MCF 10A (cell line): Measurements from ENCODE around the gene TMEM150B. TPM values are rescaled to one million over a fixed set of nuclear protein-coding genes. Genes with fewer than 3 reads are reported as not detected.

Experiments used
- BruUV-seq: library from RNA; stranded (reverse); fragments of 400-500 nt; replicated peaks from 2 replicates; lab custom pipeline; 2021; lab: Mats Ljungman, UMichigan
- CTCF ChIA-PET: fragments of 300-600 bp; sonication (Branson Sonifier 250); formaldehyde crosslinking; extraction: SDS; loops from one replicate; lab custom pipeline; 2021; ENCODE audit warnings: antibody characterized with exemption, inconsistent platforms; lab: Yijun Ruan, JAX
- POLR2A ChIA-PET: fragments of 300-600, 350-650 bp; sonication (Branson Sonifier 250); formaldehyde crosslinking; extraction: SDS; loops from one replicate; lab custom pipeline; 2020; ENCODE audit warnings: antibody characterized with exemption, inconsistent platforms; lab: Yijun Ruan, JAX
- DNase-seq: peaks from one replicate; pipeline ENCODE4 v3.0.0-alpha.2; 2018; ENCODE audit not compliant: unreplicated experiment
- H3K27ac Mint-ChIP-seq: one replicate; pipeline ENCODE4 v1.8.0; 2022; ENCODE audit warnings: mild to moderate bottlenecking, low read depth, mixed read lengths; ENCODE audit not compliant: unreplicated experiment
- H3K27me3 Mint-ChIP-seq: one replicate; pipeline ENCODE4 v1.8.0; 2022; ENCODE audit warnings: mixed read lengths; ENCODE audit not compliant: insufficient read depth, unreplicated experiment
- H3K36me3 Mint-ChIP-seq: one replicate; pipeline ENCODE4 v1.8.0; 2022; ENCODE audit warnings: mild to moderate bottlenecking, moderate library complexity, mixed read lengths; ENCODE audit not compliant: insufficient read depth, unreplicated experiment
- H3K4me1 Mint-ChIP-seq: one replicate; pipeline ENCODE4 v1.8.0; 2022; ENCODE audit warnings: mixed read lengths; ENCODE audit not compliant: insufficient read depth, unreplicated experiment
- H3K4me3 Mint-ChIP-seq: one replicate; pipeline ENCODE4 v1.8.0; 2022; ENCODE audit warnings: mild to moderate bottlenecking, moderate library complexity, mixed read lengths; ENCODE audit not compliant: unreplicated experiment
- H3K9me3 Mint-ChIP-seq: one replicate; pipeline ENCODE4 v1.8.0; 2022; ENCODE audit warnings: mixed read lengths; ENCODE audit not compliant: unreplicated experiment
- intact Hi-C: fragments of 100-400 bp; cut with micrococcal nuclease; formaldehyde crosslinking; loops from 2 replicates; pipeline ENCODE4 v1.14.1; 2022
- total RNA-seq: library from RNA; stranded (reverse); gene quantifications from 2 replicates; pipeline ENCODE4 v1.2.3, GENCODE V29; 2022
- TF ChIP-seq, protein P1 (sequence below): fragments of 200-600 bp; IDR thresholded peaks from one replicate; pipeline ENCODE4 v1.8.0; 2022; ENCODE audit warnings: antibody characterized with exemption, mild to moderate bottlenecking; ENCODE audit not compliant: unreplicated experiment

The TMEM150B gene
- total RNA-seq, 1 experiment from 2014 or later, result not detected

DNA sequence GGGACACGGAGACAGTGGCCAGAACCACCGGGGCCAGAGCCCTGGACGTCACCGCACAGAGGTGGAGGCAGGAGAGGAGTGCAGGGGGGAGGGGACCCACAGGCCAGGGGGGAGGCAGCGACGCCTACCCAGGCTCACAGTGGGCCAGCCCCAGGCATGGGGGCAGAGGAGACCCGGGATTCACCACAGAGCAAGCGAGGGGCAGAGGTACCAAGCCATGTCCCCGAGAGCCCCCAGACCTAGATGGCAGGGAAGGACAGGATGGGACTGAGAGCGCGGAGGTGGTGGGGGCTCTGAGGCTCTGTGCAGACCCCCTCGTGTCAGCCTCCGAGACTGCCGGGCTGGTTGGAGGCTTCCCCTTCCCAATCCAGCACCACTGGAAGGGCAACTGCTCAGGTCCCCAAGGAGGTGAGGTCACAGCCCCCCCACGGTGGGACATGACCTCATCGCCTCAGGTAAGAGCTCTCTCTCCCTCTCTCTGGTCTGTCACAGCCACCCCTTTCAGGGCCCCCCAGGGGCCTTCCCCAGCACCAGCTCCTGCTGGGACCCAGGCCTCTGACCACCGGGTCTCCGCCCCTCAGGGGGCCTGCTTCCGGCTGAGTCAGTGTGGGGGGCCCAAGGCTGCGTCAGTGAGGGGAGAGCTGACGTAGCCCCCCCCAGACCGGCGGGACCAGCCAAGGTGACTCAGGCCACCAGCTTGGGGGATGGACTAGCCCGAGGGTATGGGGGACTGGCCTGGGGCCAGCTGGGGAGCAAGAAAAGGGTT, 47.4 kb upstream of the TMEM150B start:
- Mint-ChIP-seq H3K9me3 (no peaks in the 10 kb centered on the region), H3K4me1 (peaks cover 27% of the 10 kb centered on the region), H3K4me3 (no peak overlapping the region), H3K27ac (no peak overlapping the region), H3K27me3 (peaks cover 28% of the 10 kb centered on the region), H3K36me3 (peaks cover 10% of the 10 kb centered on the region)
- DNase-seq, result no peak
- intact Hi-C loops, result no loop called here
- BruUV-seq, result no TSS peak
- CTCF ChIA-PET, result interaction anchor here (0.8 to 2.3 kb wide), 4 partner anchors 12 to 81 kb away, joined by 3 to 7 read pairs (median 4); partner anchors contain the start of gene TMEM238
- POLR2A ChIA-PET, result interaction anchor here (0.7 to 1.3 kb wide), 5 partner anchors 11 to 71 kb away, joined by 3 to 6 read pairs (median 4); partner anchors contain the start of gene KMT5C
- TF ChIP-seq, protein P1, sequence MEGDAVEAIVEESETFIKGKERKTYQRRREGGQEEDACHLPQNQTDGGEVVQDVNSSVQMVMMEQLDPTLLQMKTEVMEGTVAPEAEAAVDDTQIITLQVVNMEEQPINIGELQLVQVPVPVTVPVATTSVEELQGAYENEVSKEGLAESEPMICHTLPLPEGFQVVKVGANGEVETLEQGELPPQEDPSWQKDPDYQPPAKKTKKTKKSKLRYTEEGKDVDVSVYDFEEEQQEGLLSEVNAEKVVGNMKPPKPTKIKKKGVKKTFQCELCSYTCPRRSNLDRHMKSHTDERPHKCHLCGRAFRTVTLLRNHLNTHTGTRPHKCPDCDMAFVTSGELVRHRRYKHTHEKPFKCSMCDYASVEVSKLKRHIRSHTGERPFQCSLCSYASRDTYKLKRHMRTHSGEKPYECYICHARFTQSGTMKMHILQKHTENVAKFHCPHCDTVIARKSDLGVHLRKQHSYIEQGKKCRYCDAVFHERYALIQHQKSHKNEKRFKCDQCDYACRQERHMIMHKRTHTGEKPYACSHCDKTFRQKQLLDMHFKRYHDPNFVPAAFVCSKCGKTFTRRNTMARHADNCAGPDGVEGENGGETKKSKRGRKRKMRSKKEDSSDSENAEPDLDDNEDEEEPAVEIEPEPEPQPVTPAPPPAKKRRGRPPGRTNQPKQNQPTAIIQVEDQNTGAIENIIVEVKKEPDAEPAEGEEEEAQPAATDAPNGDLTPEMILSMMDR, result no peak

DNA sequence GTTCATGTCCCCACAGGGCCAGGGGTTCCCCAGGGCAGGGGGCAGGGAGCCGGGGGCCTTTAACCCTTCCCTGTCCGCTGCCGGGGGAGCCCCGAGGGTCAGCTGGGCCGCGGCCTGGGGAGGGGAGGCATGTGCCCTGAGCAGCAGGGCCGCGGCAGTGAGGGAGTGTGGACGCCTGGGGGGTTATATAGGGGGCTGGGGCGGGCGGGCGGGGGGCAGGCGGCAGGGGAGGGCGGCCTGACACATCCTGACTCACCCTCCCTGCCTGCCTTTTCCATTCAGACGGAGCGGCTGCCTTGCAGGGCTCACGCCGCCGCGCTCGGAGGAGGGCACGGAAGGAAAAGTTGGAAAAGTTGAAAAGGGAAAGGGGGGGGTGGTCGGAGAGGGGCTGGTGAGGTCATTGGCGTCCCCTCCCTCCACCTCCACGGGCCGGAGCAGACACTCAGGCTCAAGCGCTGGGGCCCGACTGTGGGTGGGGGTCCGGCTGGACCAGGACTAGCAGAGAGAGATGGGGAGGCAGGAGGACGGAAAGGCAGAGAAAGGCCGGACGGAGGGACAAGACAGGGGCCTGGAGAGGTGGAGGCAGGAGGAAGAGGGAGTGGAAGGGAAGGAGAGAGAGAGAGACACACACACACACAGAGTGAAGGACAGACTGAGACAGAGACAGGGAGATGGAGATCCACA, 45.3 kb upstream of the TMEM150B start, which contains the start of gene IL11:
Gene IL11, minus strand, starts transcription at position 159 of the 684 bp plus-strand sequence. Its CDS starts 153 bp downstream, at position 6.
- TF ChIP-seq, protein P1, result no peak
- DNase-seq, result no peak
- H3K27me3 Mint-ChIP-seq, result peaks cover 28% of the 10 kb centered on the region
- H3K4me1 Mint-ChIP-seq, result peaks cover 22% of the 10 kb centered on the region
- no TSS peak for BruUV-seq
- intact Hi-C loops, result no loop called here
- no peaks in the 10 kb centered on the region for H3K9me3 Mint-ChIP-seq
- ChIA-PET CTCF (interaction anchor here (0.6 to 2.3 kb wide), 3 partner anchors 18 to 79 kb away, joined by 3 to 7 read pairs (median 3); no protein-coding TSS in a partner anchor), POLR2A (interaction anchor here (0.6 to 2.5 kb wide), 6 partner anchors 13 to 1396 kb away, joined by 3 to 10 read pairs (median 4); partner anchors contain the start of gene KMT5C)
- H3K27ac Mint-ChIP-seq, result no peak within 1 kb of the TSS
- peaks cover 10% of the 10 kb centered on the region for H3K36me3 Mint-ChIP-seq
- peak within 1 kb of the TSS; percentile 78 for H3K4me3 Mint-ChIP-seq

- POLR2A ChIA-PET, result interaction anchor here (0.6 to 2.5 kb wide), 6 partner anchors 12 to 1395 kb away, joined by 3 to 10 read pairs (median 4); partner anchors contain the start of gene KMT5C
- peaks cover 22% of the 10 kb centered on the region for H3K4me1 Mint-ChIP-seq
- H3K27me3 Mint-ChIP-seq, result peaks cover 28% of the 10 kb centered on the region
- no TSS peak for BruUV-seq
- no peak overlapping the region for H3K27ac Mint-ChIP-seq
- intact Hi-C loops, result no loop called here
- H3K4me3 Mint-ChIP-seq, result peak overlapping the region; percentile 78
- TF ChIP-seq, protein P1, result no peak
- peak; percentile 56 for DNase-seq
- peaks cover 10% of the 10 kb centered on the region for H3K36me3 Mint-ChIP-seq
- H3K9me3 Mint-ChIP-seq, result no peaks in the 10 kb centered on the region
- CTCF ChIA-PET, result interaction anchor here (0.6 to 1.3 kb wide), 5 partner anchors 14 to 68 kb away, joined by 3 to 5 read pairs (median 3); no protein-coding TSS in a partner anchor
Measured at GRCh38 chr19:55369653-55370304, 44.6 kb upstream of the TMEM150B start.
